Measurements from ENCODE around the gene CREB3L2.
"Not testable (repeated sequence)": the region's sequence is repeated elsewhere in the genome, so short reads cannot be mapped to it uniquely, and the experiment has no call there.

The CREB3L2 gene

DNA sequence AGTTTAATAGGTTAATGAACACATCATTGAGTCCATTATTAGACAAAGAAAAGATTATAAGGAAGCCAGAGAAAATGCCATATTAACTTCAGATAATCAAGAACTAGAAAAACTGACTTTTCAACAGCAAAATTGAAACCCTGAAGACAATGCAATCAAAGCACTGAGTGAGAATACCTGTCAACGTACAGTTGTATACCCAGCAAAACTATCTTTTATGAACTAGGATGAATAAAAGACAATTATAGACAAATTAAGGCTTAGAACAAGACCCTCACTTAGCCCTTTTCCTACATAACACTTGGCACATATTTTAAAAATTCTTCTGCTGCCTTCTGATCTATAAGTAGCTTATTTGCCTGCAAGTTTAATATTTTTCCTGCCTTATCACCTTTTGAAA is 136.1 kb downstream of the CREB3L2 start:
- DNase-seq = no peak

GRCh38 chr7:137862964-137863363 is 138.9 kb downstream of the CREB3L2 start:
- DNase-seq = no peak

GRCh38 chr7:137862358-137862757 is 139.5 kb downstream of the CREB3L2 start:
- DNase-seq = no peak

DNA sequence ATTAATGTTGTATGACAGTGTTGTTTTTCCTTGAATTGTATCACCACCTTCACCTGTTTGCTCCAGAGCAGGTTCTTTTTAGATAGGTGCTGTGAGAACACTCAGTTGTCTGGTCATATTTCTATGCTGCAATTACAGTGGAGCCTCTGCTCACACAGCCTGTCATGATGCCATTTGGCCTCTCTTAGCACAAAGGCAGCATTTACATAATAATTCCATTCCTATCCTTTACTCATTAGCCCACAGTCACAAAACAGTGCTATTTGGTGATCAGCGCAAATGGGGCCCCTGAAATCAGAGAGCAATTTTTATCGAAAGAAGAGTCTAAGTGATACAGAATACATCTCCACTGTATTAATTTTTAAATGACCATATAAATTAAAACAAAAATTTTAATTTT is 141.3 kb downstream of the CREB3L2 start:
- DNase-seq = no peak

GRCh38 chr7:137853053-137853452 is 148.8 kb downstream of the CREB3L2 start:
- DNase-seq = no peak

DNA sequence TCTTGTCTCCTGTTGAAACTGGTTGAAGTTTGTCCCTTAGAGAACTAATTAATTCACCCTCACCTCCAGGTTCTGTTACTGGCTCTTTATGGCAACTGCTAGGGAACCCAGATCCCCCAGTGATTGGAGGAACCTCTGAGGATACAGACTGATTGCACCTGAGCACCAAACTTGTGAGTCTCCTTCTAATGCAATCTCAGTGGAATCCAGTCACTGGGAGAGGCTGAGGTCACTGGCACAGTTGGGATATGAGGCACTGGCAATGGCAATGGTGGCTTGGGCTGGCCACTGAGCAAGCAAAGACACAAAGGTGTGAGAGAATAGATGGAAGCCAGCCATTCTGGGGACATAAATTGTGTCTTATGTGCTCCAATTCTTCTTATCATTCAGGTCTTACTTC is 149.8 kb downstream of the CREB3L2 start:
- no peak for DNase-seq

DNA sequence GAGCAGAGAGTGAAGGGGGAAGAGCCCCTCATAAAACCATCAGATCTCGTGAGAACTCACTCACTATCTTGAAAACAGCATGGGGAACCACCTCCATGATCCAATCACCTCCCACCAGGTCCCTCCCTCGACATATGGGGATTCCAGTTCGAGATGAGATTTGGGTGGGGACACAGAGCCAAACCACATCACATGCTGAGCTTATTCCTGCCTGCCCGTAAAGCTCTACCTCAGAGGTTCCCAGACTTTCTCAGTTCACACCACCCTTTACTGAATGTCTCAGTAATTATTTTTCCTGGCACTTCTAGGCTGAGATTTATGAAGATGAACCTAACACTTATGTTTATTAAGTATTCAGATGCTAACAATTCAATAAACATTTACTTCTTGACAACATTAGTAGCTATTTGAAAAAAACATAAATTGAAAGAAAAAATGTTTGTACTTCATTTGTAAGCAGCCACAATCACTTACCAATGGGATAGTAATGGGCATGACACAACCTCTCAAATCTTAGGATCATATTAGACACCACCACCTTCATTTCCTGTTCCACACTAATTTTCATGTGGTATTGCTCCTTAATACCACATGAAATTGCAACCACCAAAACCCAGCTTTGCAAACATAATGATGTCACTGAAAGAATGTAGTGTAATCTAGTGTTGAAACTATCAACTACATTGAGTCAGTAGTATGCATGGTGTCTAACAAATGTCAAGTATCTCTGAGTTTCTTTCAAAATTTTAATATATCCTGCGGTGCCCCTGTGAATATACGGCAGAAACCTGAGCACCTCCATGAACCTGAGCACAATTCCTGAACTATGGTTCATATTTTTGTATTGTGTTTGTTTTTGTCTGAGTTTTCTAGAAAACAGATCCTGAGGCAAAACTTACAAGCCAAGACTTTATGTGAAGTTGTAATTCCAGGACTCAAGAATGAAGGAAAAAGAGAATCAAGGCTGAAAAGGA is 150.6 kb downstream of the CREB3L2 start:
- no peak for DNase-seq

DNA sequence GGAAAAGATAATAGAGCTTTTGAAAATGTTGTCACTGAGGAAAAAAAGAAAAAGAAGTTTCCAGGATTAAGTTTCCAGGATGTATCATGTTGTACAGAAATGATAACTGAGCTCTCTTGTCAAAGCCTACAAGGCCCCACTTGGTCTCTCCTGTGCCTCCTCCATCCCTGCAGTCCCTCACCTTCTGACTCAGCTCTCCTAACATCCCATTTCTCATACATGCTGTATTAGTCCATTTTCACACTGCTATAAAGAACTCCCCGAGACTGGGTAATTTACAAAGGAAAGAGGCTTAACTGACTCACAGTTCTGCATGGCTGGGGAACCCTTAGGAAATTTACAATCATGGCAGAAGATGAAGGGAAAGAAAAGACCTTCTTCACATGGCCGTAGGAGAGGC is 151.3 kb downstream of the CREB3L2 start:
- DNase-seq = no peak

- DNase-seq = no peak
These were observed 153.8 kb downstream of the CREB3L2 start for GRCh38 chr7:137848095-137848494.

- DNase-seq = no peak
These were observed 154.3 kb downstream of the CREB3L2 start for GRCh38 chr7:137847568-137848050.

DNA sequence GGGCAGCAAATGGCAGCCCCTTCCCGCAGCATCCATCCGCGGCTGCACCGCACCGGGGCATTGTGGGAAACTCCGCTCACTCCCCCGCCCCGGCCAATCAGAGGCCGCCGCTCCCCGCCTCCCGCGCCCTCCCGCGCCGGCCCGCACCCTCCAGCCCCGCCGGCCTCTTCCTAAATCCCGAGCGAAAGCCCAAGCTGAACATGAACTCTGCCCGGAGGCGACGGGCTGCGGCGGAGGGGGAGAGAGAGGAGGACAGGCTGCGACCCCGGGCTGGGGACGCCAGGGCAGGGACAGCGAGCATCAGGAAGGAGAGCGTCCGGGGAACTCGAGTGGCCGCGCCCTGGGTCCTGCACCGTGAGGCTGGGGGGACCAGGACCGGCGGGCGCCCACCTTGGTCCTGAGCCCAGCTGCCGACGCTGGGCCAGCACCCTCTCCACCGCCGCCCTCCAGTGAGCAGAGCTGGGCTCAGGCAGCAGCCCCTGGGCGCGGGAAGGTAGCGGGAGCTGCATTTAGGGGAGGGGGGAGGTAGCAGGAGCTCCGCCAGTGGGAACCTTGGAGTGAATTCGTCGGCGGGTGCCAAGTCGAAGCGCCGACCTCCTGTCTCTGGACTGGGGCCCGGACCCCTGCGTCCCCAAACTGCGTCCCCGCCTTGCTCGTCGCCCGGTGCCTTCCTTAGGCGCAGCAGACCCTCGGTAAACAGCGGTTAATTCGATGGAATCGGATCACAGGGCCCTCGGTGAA is 154.9 kb downstream of the CREB3L2 start, which contains the start of gene DGKI:
TSS of gene DGKI (minus strand) at position 148 of the 741 bp plus-strand sequence.
- peak; percentile 70 for DNase-seq

GRCh38 chr7:137846549-137846826 is 155.4 kb downstream of the CREB3L2 start:
- DNase-seq = no peak

GRCh38 chr7:137844677-137845425 is 157.0 kb downstream of the CREB3L2 start:
- DNase-seq = peak; percentile 39

GRCh38 chr7:137839903-137840779 is 161.7 kb downstream of the CREB3L2 start:
- DNase-seq = peak; percentile 83

DNA sequence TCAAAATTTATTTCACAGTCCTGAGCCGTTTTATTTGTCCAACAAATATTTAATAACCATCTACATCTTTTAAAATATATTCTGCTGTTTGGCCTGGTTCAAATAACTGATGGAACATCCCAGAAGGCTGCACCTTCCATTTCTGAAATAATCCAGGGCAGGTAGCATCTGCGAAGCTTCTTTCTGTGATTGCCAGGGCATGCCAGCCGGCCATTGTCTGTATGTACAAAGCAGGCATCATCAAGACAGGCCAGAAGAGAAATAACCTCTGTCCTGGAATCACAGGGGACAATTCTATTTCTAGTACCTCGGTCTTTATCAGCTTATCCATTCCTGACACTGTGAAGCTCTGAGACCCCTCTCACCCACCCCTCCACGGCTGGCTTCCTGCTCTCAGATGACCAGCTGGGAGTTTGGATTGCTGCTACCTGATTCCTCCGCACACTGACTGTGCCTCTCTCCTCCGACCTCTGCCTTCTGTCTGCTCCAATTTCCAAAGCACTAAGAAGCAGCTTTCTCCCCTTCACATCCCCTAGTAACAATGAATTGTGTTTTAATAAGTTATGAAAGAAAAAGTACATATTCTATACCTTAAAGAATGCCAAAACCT is 163.1 kb downstream of the CREB3L2 start:
- DNase-seq = no peak

DNA sequence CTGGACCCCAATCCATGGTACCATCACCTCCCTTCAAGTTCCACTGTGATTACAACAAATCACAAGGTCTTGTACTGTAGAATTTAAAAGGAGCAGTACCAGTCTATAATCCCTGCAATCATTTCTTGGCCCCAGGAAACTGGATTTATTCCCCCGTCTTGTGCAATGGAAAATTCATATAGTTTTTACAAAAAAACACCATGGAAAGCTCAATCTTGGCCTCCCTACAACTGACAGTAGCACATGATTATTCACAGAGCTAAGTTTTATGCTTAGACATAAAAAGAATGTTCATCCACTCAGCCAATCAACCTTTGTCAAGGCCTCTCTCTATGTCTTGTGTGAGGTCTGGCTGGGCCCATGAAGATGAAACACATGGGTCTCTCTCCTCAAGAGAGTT is 165.3 kb downstream of the CREB3L2 start:
- DNase-seq = no peak

GRCh38 chr7:137836113-137836509 is 165.8 kb downstream of the CREB3L2 start:
- no peak for DNase-seq

DNA sequence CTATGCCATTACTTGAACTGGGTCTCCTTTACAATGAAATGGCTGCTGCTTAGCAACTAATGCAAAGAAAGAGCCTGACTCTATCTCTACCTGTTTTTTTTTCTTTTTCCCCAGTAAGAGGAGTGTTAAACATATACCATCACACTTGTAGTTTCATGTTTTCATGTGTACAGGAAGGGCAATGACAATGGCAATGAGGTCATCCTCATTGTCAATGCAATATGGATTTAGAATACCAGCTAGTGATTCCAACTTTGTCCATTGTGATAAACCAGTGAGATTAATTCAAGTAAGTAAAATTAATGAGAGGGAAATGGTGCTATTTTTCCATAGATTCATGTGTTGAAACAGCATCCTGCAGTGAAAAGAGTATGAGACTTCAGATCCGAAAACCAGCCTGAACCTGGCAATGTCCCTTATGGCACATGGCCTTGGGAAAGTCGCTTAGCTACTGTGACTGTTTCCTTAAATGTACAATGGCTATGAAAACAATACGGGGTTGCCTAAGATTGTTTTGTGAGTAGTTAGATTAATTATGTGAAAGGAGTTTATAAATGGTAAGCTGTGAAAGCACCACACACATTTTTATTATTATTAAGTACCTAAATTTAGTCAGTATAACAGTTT is 166.3 kb downstream of the CREB3L2 start:
- no peak for DNase-seq

DNA sequence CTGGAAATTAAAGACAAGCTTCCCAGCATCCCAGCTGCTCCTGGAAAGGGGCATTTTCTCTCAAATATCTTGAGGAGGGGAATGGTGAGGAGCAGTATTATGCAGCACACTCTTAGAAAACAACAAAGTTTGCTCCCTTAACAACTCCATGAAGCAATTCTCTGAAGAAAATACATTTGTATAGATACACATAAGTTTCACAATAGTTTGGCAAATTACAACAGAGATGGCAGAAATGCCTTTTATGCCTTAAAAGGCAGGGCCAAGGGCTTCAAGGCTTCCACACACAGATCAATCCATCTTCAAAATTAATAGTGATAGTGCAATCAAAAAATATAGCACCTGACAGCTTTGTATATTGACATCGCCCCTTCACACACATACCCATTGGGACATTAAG is 167.3 kb downstream of the CREB3L2 start:
- no peak for DNase-seq

DNA sequence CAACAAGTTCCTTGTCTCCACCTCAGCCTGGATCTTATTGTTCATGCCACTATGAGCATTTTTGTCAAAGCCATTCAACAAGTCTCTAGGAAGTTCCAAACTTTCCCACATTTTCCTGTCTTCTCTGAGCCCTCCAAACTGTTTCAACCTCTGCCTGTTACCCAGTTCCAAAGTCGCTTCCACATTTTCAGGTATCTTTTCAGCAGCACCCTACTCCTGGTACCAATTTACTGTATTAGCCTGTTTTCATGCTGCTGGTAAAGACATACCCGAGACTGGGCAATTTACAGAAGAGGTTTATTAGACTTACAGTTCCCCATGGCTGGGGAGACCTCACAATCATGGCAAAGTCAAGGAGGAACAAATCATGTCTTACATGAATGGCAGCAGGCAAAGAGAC is 168.9 kb downstream of the CREB3L2 start:
- not testable (repeated sequence) for DNase-seq

DNA sequence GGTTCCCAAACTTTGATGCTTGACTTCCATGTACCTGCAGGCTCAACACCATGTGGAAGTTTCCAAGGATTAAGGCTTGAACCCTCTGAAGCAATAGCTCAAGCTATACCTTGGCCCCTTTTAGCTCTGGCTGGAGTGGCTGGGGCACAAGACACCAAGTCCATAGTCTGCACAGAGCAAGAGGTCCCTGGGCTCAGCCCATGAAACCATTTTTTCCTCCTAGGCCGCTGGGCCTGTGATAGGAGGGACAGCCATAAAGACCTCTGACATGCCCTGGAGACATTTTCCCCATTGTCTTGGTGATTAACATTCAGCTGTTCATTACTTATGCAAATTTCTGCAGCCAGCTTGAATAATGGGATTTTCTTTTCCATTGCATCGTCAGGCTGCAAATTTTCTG is 169.5 kb downstream of the CREB3L2 start:
- no peak for DNase-seq

Measured in NCI-H146 (cell line).